MG63 (cell line): Measurements from ENCODE around the gene NFIB. TPM values are rescaled to one million over a fixed set of nuclear protein-coding genes. Genes with fewer than 3 reads are reported as not detected.

Experiments
- DNase-seq: peaks from one replicate; pipeline ENCODE4 v3.0.0-alpha.2; 2020
- H3K27me3 ChIP-seq: fragments of 250-450 bp; sonication (Bioruptor Pico); 2 replicates; pipeline ENCODE4 v1.5.1; 2020; ENCODE audit warnings: mild to moderate bottlenecking, moderate library complexity
- H3K36me3 ChIP-seq: fragments of 250-450 bp; sonication (Bioruptor Pico); 2 replicates; pipeline ENCODE4 v1.5.1; 2020; ENCODE audit warnings: mild to moderate bottlenecking, moderate library complexity
- H3K4me3 ChIP-seq: fragments of 250-450 bp; sonication (Bioruptor Pico); 2 replicates; pipeline ENCODE4 v1.5.1; 2020; ENCODE audit warnings: mild to moderate bottlenecking, moderate library complexity
- H3K9me3 ChIP-seq: fragments of 250-450 bp; sonication (Bioruptor Pico); 2 replicates; pipeline ENCODE4 v1.5.1; 2020; ENCODE audit warnings: mild to moderate bottlenecking, moderate library complexity
- total RNA-seq: library from RNA; depleted of rRNA; stranded (reverse); fragments of >200 nt; shearing (Covaris generic); gene quantifications from 2 replicates; pipeline ENCODE4 v1.2.3, GENCODE V29; 2014; ENCODE audit warnings: low replicate concordance

NFIB gene
- total RNA-seq, 1 experiment from 2014 or later = 47.3 TPM

DNA sequence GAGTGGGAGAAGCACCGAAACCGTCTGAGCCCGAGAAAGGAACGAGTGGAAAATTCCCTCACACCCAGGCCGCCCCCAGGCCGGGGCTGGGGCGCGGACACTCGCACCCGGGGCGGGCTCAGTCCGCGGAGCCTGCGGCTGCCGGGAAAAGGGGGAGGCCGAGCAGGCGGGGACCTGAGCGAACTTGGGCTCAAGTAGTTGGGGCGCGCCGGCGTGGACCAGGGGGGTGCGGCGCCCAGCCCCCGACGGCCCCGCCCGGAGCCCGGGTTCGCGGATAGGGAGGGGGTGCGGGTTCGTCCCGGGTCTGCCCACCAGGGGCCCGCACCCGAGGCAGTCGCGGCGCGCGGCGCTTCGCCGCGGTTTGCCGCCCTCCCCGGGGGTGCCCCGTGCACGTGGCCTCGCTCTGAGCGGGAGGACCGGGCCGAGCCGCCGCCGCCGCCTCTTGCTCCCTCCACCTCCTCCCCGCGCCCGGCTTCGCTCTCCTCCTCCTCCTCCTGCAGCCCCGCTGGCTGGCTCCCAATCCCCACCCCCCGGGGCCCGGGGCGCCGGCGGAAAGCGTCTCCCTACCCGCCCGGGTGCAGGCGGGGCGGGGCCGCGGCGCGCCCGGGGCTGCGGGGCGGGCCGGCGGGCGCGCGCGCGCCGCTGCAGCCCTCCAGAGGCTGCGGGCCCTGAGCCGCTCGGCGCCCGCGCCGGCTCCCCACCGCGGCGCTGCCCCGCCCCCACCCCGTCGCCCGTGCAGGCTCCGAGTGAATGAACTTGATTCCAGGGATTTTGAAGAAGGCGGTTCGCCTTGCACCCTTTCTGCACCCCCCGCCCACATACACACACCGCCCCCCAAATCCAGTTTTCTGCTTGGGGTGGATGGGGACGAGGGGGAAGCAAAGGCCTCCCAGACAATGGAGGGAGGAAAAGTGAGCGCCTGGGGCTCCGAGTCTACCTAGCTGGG is 1.3 kb upstream of the NFIB start:
- H3K4me3 ChIP-seq = peak overlapping the region; percentile 88
- no peaks in the 10 kb centered on the region for H3K9me3 ChIP-seq
- peak; percentile 100 for DNase-seq
- no peaks in the 10 kb centered on the region for H3K27me3 ChIP-seq
- peaks cover 4% of the 10 kb centered on the region; the same call in 1 of the 2 replicates for H3K36me3 ChIP-seq

GRCh38 chr9:14314424-14314928 is 535 bp upstream of the NFIB start:
- Histone ChIP-seq H3K4me3 (peak overlapping the region; percentile 88), H3K36me3 (peaks cover 4% of the 10 kb centered on the region; the same call in 1 of the 2 replicates), H3K27me3 (no peaks in the 10 kb centered on the region), H3K9me3 (no peaks in the 10 kb centered on the region)
- peak; percentile 100 for DNase-seq

- H3K27me3 ChIP-seq = no peaks in the 10 kb centered on the region
- DNase-seq = no peak
- H3K9me3 ChIP-seq = no peaks in the 10 kb centered on the region
- peaks cover 4% of the 10 kb centered on the region; the same call in 1 of the 2 replicates for H3K36me3 ChIP-seq
- peak overlapping the region; percentile 88 for H3K4me3 ChIP-seq
Measured at GRCh38 chr9:14313378-14313940, 482 bp downstream of the NFIB start.

GRCh38 chr9:14312719-14313377 is 1.1 kb downstream of the NFIB start:
- Histone ChIP-seq H3K27me3 (no peaks in the 10 kb centered on the region), H3K36me3 (peaks cover 4% of the 10 kb centered on the region; the same call in 1 of the 2 replicates), H3K9me3 (no peaks in the 10 kb centered on the region), H3K4me3 (peak overlapping the region; percentile 88)
- DNase-seq = peak; percentile 89

DNA sequence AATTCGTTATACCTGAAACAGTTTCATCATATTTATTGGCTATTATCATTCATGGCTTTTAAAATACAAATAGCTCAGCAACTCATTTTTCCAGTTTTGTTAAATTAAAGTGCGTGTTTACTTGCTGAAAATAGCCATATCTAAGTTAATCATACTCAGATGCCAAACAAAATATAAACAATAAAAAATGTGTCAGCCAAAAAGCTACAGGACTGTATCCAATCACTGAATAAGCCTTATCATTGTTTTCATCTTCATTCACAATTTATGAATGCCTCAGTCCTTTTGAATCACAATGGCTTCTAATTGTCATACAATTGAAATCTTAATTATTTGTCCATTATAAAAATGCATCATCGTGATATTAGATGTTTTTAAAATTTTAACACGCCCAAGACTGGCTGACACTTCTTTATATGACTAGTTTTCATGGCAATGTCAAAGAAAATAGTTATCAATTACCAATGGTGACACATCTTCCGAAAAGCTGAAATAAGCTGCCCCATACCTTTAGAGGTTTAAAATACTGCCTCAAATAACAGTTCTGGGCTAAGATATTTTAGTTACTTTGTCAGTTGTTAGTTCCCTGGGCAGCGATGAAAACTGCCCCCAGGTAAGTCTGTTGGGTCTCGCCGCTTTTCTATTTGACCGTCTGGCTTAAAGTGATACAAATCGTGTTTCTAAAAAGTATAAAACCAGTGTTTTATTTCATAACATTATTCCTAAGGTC is 1.8 kb downstream of the NFIB start:
- no peak for DNase-seq
- Histone ChIP-seq H3K4me3 (peak overlapping the region; percentile 88), H3K36me3 (peaks cover 9% of the 10 kb centered on the region), H3K27me3 (no peaks in the 10 kb centered on the region), H3K9me3 (no peaks in the 10 kb centered on the region)

DNA sequence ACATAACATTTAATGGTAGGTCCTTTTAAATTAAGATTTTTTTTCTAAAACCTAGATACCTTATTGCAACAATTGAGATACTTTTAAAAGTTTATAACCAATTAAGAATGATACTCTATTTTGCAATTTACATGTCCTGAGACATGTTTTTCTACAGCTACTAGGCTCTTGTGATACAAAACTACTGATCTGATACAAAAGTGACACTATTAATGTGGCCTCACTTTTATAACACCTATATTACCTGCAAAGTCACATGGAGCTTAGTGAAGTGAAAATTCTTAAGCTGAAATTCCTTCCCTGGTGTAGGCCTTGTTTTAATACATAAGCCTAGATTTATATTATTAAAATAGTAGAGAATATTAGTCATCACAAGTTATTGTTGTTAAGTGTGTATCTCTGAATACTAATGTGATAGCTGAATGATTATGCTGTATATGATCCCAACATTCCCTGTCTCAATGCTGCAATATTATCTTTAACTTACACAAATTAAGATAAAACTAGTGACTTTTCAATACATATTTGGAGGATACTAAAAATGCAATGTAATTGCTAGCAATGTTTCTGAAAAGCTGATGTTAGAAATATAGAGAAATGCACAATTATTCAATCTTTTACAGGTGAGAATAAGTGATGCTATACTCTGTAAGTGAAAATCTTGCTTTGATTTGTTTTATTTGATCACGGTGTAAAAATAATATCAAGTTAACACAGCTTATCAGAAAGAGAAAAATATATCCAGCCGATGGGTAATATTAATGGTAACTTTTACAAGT is 2.6 kb downstream of the NFIB start:
- Histone ChIP-seq H3K9me3 (no peaks in the 10 kb centered on the region), H3K27me3 (no peaks in the 10 kb centered on the region), H3K36me3 (peaks cover 16% of the 10 kb centered on the region), H3K4me3 (peak overlapping the region; percentile 88)
- DNase-seq = no peak

DNA sequence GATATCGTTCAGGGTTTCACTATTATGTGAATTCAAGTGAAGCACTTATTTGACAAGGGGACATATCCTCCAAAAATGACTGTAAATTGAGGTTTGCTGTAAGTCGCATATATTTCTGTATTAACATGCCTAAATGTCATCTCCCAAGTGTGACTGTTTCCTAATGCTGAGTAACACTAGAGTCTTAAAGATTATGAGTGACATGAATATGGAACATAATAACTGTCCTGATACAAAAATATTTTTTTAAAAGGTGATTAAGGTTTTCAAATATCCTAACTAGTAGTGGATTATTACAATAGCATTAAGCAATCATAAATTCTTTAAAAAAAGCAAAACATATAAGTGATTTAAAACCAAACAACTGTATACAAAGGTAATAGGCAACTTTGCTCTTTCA is 3.6 kb downstream of the NFIB start:
- no peak for DNase-seq
- H3K9me3 ChIP-seq = no peaks in the 10 kb centered on the region
- no peaks in the 10 kb centered on the region for H3K27me3 ChIP-seq
- H3K4me3 ChIP-seq = peak overlapping the region; percentile 88; the same call in 1 of the 2 replicates
- H3K36me3 ChIP-seq = peaks cover 27% of the 10 kb centered on the region

GRCh38 chr9:14309403-14309802 is 4.5 kb downstream of the NFIB start:
- H3K4me3 ChIP-seq = no peak overlapping the region
- H3K9me3 ChIP-seq = no peaks in the 10 kb centered on the region
- peaks cover 36% of the 10 kb centered on the region for H3K36me3 ChIP-seq
- DNase-seq = peak; percentile 51
- no peaks in the 10 kb centered on the region for H3K27me3 ChIP-seq

DNA sequence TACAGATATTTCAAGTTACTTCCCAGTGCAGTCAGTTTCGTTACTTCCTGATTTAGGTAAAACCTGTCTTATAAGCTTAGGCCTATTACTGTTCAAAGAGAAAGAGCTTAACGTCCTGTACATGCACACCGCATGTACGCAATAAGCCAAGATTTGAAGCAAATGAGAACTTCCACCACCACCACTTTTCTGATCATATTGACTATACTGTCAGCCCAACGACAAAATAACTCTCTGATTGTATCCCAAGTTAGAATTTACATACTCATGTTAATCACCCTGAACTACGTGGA is 5.1 kb downstream of the NFIB start:
- Histone ChIP-seq H3K9me3 (no peaks in the 10 kb centered on the region), H3K27me3 (no peaks in the 10 kb centered on the region), H3K36me3 (peaks cover 42% of the 10 kb centered on the region), H3K4me3 (no peak overlapping the region)
- no peak for DNase-seq

- Histone ChIP-seq H3K36me3 (peaks cover 44% of the 10 kb centered on the region), H3K9me3 (no peaks in the 10 kb centered on the region), H3K4me3 (no peak overlapping the region), H3K27me3 (no peaks in the 10 kb centered on the region)
- DNase-seq = no peak
Measured at GRCh38 chr9:14307989-14308852, 5.7 kb downstream of the NFIB start.

DNA sequence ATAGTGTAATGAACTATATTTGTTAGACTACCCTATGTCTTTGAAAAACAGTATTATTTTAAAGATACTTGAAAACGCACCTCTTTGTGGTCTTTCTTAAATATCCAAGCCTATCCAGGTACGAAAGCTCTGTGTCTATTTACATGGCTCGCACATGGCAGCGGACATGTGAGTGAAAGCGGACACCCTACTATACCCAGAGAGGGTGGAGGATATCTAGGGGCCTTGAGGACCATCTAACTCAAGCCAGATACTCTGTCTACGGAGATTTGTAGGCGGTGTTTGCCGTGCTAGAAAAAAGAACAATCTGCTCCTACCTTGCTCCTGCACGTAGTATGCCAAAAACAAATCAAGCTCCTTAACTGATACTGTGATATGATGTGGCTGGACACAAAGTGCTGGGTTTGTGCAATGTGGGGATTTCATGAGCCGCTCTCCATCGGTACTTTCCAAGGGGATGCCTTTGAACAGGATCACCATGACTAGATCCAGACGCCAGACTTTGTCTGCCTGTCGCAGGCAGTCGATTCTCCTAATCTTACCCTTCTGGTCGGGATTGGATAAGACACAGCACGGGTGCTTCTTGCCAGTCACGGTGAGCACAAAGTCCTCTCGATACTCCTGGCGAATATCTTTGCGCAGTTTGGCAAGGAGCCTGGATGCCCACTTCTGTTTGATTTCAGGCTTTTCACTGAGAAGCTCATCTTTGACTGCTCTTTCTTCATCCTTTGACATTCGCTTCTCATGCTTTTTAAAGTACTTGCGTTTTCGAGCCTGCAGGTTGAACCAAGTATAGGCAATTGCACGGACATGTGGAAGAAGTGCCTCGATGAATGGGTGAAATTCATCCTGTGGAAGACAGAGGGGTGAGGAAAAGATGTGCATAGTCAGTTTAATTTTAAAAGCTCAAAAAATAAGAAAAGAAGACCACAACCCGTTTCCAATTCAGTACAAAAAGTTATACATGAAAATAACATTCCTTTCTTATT is 7.0 kb downstream of the NFIB start:
- Histone ChIP-seq H3K9me3 (no peaks in the 10 kb centered on the region), H3K4me3 (no peak overlapping the region), H3K27me3 (no peaks in the 10 kb centered on the region), H3K36me3 (peaks cover 51% of the 10 kb centered on the region)
- DNase-seq = no peak

DNA sequence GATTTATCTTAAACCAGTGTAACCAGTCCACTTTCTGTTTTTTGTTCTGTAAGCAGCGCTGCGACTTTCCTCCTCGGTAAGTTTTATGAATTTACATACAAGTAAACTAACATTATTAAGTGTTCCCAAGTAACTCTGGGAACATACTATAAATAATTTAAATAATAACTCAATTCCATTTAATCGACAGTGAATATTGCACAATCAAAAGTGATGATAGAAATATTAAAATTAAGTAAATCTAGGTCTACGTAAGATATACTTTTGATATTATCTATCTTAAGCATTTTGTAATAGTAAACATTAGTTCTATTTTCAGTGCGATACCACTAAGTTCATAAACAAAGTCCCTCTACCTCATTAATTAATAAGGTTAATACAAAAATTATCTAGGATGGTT is 7.8 kb downstream of the NFIB start:
- no peak for DNase-seq
- H3K27me3 ChIP-seq = no peaks in the 10 kb centered on the region
- peaks cover 55% of the 10 kb centered on the region for H3K36me3 ChIP-seq
- H3K4me3 ChIP-seq = no peak overlapping the region
- H3K9me3 ChIP-seq = no peaks in the 10 kb centered on the region

- peaks cover 74% of the 10 kb centered on the region for H3K36me3 ChIP-seq
Measured at GRCh38 chr9:14304259-14304658, 9.7 kb downstream of the NFIB start.

DNA sequence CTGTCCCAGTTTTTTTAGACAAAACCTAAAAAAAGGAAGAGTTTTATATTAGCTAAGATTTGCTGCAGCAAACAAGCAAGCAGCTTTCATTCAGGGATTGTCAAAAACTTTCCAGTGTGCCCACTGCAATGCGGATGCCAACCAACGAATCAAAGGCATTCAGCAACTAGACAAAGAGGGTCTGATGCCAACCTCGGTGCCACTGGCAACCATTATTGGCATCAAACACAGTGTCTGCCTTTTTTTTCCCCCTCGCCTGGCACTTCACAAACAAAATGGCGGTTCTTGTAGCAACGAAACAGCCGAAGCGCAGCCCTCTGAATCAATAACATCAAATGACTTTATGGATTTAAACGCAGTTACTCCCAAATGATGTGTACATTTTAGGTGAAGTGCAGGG is 10.4 kb downstream of the NFIB start:
- Histone ChIP-seq H3K27me3 (no peaks in the 10 kb centered on the region), H3K9me3 (no peaks in the 10 kb centered on the region), H3K36me3 (peaks cover 81% of the 10 kb centered on the region), H3K4me3 (no peak overlapping the region)
- DNase-seq = no peak

More at GRCh38 chr9:14304259-14304658, 9.7 kb downstream of the NFIB start:
- Histone ChIP-seq H3K27me3 (no peaks in the 10 kb centered on the region), H3K4me3 (no peak overlapping the region), H3K9me3 (no peaks in the 10 kb centered on the region)
- DNase-seq = no peak
